ENCODE data around the gene ANKRD30A.
A peak's percentile ranks its signal among the peaks of the same experiment; 100 is the strongest.
"Not testable (repeated sequence)": the region's sequence is repeated elsewhere in the genome, so short reads cannot be mapped to it uniquely, and the experiment has no call there.

Gene ANKRD30A, protein sequence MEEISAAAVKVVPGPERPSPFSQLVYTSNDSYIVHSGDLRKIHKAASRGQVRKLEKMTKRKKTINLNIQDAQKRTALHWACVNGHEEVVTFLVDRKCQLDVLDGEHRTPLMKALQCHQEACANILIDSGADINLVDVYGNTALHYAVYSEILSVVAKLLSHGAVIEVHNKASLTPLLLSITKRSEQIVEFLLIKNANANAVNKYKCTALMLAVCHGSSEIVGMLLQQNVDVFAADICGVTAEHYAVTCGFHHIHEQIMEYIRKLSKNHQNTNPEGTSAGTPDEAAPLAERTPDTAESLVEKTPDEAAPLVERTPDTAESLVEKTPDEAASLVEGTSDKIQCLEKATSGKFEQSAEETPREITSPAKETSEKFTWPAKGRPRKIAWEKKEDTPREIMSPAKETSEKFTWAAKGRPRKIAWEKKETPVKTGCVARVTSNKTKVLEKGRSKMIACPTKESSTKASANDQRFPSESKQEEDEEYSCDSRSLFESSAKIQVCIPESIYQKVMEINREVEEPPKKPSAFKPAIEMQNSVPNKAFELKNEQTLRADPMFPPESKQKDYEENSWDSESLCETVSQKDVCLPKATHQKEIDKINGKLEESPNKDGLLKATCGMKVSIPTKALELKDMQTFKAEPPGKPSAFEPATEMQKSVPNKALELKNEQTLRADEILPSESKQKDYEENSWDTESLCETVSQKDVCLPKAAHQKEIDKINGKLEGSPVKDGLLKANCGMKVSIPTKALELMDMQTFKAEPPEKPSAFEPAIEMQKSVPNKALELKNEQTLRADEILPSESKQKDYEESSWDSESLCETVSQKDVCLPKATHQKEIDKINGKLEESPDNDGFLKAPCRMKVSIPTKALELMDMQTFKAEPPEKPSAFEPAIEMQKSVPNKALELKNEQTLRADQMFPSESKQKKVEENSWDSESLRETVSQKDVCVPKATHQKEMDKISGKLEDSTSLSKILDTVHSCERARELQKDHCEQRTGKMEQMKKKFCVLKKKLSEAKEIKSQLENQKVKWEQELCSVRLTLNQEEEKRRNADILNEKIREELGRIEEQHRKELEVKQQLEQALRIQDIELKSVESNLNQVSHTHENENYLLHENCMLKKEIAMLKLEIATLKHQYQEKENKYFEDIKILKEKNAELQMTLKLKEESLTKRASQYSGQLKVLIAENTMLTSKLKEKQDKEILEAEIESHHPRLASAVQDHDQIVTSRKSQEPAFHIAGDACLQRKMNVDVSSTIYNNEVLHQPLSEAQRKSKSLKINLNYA (N-terminal part only)

GRCh38 chr10:37125191-37125732 lies at the start of gene ANKRD30A:
Gene ANKRD30A, plus strand, starts transcription at chr10:37125598. Its CDS starts 190 bp downstream, at chr10:37125788.
- no peak within 1 kb of the TSS for H3K4me3 ChIP-seq (ENCODE audit: low read depth in 1 of 5, low read length in 5 of 5)
- H3K9ac ChIP-seq (ENCODE audit: low read length in 5 of 5), result no peak within 1 kb of the TSS
- H3K27ac ChIP-seq (ENCODE audit: low read depth, low read length), result no peak within 1 kb of the TSS
- no peaks in the 10 kb centered on the region for H3K27me3 ChIP-seq (ENCODE audit: control insufficient read depth in 5 of 5, insufficient read depth in 4 of 5, low read length in 5 of 5)
- no peaks in the 10 kb centered on the region for H3K4me1 ChIP-seq (ENCODE audit: control insufficient read depth in 5 of 5, insufficient read depth in 5 of 5, low read length in 5 of 5)
- H3K36me3 ChIP-seq (ENCODE audit: control insufficient read depth in 5 of 5, insufficient read depth in 5 of 5, low read length in 5 of 5), result no peaks in the 10 kb centered on the region
- peaks cover 0 to 4% (median 0%) of the 10 kb centered on the region in 5 donors for H3K9me3 ChIP-seq (ENCODE audit: control insufficient read depth in 5 of 5, low read length in 5 of 5)

GRCh38 chr10:37076083-37076482 lies 49.3 kb upstream of the ANKRD30A start:
- not testable (repeated sequence) for H3K9me3 ChIP-seq (ENCODE audit: control insufficient read depth in 5 of 5, low read length in 5 of 5); H3K4me3 ChIP-seq (ENCODE audit: low read depth in 1 of 5, low read length in 5 of 5); H3K36me3 ChIP-seq (ENCODE audit: control insufficient read depth in 5 of 5, insufficient read depth in 5 of 5, low read length in 5 of 5); H3K27me3 ChIP-seq (ENCODE audit: control insufficient read depth in 5 of 5, insufficient read depth in 4 of 5, low read length in 5 of 5); H3K27ac ChIP-seq (ENCODE audit: low read depth, low read length); H3K9ac ChIP-seq (ENCODE audit: low read length in 5 of 5)
- peaks cover 0 to 12% (median 0%) of the 10 kb centered on the region in 5 donors for H3K4me1 ChIP-seq (ENCODE audit: control insufficient read depth in 5 of 5, insufficient read depth in 5 of 5, low read length in 5 of 5)

DNA sequence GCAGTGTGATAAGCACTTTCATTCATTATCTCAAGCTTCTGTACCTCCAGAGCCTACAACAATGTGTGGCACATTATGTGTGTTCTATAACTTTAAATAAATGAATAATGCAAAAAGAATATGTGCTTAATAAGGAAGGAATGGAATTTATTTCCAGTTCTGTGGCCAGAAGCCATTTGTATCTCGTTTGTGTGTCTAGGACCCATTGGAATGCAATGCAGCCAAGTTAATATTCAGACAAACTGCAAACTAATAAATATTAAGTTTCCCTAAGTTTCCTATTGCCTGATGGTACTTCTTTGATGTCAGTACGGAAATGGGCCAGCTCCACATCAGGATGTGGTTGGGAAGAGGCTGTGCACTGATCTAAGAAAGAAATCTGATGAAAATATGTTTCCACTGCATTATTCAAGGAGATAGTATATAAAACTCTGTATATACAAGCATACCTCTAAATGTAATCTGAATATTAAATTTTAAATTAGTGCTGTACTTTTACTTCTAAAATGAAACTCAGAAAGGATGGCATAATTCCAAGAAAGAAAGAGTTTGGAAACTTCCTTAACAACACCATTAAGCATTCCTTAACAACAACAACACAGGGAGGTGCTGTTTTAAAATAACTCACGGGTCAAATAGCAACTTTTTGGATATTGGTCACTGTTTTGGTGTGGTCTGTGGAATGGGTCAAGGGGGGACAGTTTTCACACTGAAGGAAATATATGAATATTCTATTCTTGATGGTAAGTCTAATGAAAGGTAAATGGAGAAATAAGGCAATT lies 29.4 kb upstream of the ANKRD30A start:
- H3K4me1 ChIP-seq (ENCODE audit: control insufficient read depth in 5 of 5, insufficient read depth in 5 of 5, low read length in 5 of 5), result peaks cover 0 to 9% (median 0%) of the 10 kb centered on the region in 5 donors

DNA sequence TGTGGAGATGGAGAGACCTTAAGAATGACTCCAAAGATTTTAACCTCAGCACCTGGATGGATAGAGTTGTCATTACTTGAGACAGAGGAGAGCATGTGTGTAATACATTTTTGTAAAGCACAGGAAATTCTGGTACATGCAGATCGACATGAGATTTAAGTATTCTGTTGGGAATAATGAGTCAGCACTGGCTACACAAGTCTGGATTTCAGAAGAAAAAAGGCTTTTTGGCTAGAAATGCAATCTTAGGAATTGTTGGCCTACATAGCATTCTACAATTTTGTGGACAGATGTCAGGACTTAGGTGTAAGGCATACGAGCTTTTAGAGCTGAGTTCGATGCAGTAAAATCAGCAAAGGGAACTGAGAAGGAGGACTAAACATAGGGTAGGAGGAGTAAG lies 24.1 kb upstream of the ANKRD30A start:
- H3K9me3 ChIP-seq (ENCODE audit: control insufficient read depth in 5 of 5, low read length in 5 of 5), result no peaks in the 10 kb centered on the region
- no peak overlapping the region for H3K27ac ChIP-seq (ENCODE audit: low read depth, low read length)
- H3K4me1 ChIP-seq (ENCODE audit: control insufficient read depth in 5 of 5, insufficient read depth in 5 of 5, low read length in 5 of 5), result peaks cover 0 to 7% (median 4%) of the 10 kb centered on the region in 5 donors
- no peaks in the 10 kb centered on the region for H3K27me3 ChIP-seq (ENCODE audit: control insufficient read depth in 5 of 5, insufficient read depth in 4 of 5, low read length in 5 of 5)
- no peaks in the 10 kb centered on the region for H3K36me3 ChIP-seq (ENCODE audit: control insufficient read depth in 5 of 5, insufficient read depth in 5 of 5, low read length in 5 of 5)
- no peak overlapping the region for H3K9ac ChIP-seq (ENCODE audit: low read length in 5 of 5)
- H3K4me3 ChIP-seq (ENCODE audit: low read depth in 1 of 5, low read length in 5 of 5), result no peak overlapping the region

More for the DNA sequence above, 29.4 kb upstream of the ANKRD30A start:
- no peak overlapping the region for H3K27ac ChIP-seq (ENCODE audit: low read depth, low read length)
- no peak overlapping the region for H3K9ac ChIP-seq (ENCODE audit: low read length in 5 of 5)
- H3K4me3 ChIP-seq (ENCODE audit: low read depth in 1 of 5, low read length in 5 of 5), result no peak overlapping the region
- no peaks in the 10 kb centered on the region for H3K27me3 ChIP-seq (ENCODE audit: control insufficient read depth in 5 of 5, insufficient read depth in 4 of 5, low read length in 5 of 5)
- peaks cover 0 to 4% (median 0%) of the 10 kb centered on the region in 5 donors for H3K9me3 ChIP-seq (ENCODE audit: control insufficient read depth in 5 of 5, low read length in 5 of 5)
- H3K36me3 ChIP-seq (ENCODE audit: control insufficient read depth in 5 of 5, insufficient read depth in 5 of 5, low read length in 5 of 5), result no peaks in the 10 kb centered on the region

- Histone ChIP-seq H3K27me3 (ENCODE audit: control insufficient read depth in 5 of 5, insufficient read depth in 4 of 5, low read length in 5 of 5) (no peaks in the 10 kb centered on the region), H3K4me1 (ENCODE audit: control insufficient read depth in 5 of 5, insufficient read depth in 5 of 5, low read length in 5 of 5) (no peaks in the 10 kb centered on the region), H3K9me3 (ENCODE audit: control insufficient read depth in 5 of 5, low read length in 5 of 5) (peaks cover 0 to 7% (median 0%) of the 10 kb centered on the region in 5 donors), H3K9ac (ENCODE audit: low read length in 5 of 5) (no peak overlapping the region), H3K27ac (ENCODE audit: low read depth, low read length) (no peak overlapping the region), H3K36me3 (ENCODE audit: control insufficient read depth in 5 of 5, insufficient read depth in 5 of 5, low read length in 5 of 5) (no peaks in the 10 kb centered on the region), H3K4me3 (ENCODE audit: low read depth in 1 of 5, low read length in 5 of 5) (no peak overlapping the region)
Measured at GRCh38 chr10:37109000-37109399, 16.4 kb upstream of the ANKRD30A start.

GRCh38 chr10:37124532-37124931 lies 866 bp upstream of the ANKRD30A start:
- Histone ChIP-seq H3K4me3 (ENCODE audit: low read depth in 1 of 5, low read length in 5 of 5) (no peak overlapping the region), H3K4me1 (ENCODE audit: control insufficient read depth in 5 of 5, insufficient read depth in 5 of 5, low read length in 5 of 5) (no peaks in the 10 kb centered on the region), H3K27me3 (ENCODE audit: control insufficient read depth in 5 of 5, insufficient read depth in 4 of 5, low read length in 5 of 5) (no peaks in the 10 kb centered on the region), H3K9me3 (ENCODE audit: control insufficient read depth in 5 of 5, low read length in 5 of 5) (peaks cover 0 to 4% (median 0%) of the 10 kb centered on the region in 5 donors), H3K36me3 (ENCODE audit: control insufficient read depth in 5 of 5, insufficient read depth in 5 of 5, low read length in 5 of 5) (no peaks in the 10 kb centered on the region), H3K27ac (ENCODE audit: low read depth, low read length) (no peak overlapping the region), H3K9ac (ENCODE audit: low read length in 5 of 5) (no peak overlapping the region)

DNA sequence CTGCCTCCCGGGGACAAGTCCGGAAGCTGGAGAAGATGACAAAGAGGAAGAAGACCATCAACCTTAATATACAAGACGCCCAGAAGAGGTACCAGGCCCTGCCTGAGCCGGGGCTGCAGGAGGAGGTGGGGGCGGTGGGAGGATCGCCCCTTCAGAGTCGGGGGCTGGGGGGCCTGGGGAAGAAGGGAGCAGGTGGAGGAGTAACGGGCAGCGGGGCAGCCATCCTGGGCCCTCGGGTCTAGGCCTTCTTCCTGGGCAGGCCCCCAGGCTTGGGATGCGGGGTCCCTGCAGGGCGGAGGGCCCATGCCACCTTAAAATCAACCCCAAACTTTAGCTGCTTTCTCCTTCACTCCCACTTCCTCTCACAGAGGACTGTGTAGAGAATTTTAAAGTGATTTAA lies 523 bp downstream of the ANKRD30A start:
- H3K36me3 ChIP-seq (ENCODE audit: control insufficient read depth in 5 of 5, insufficient read depth in 5 of 5, low read length in 5 of 5), result no peaks in the 10 kb centered on the region
- no peak overlapping the region for H3K4me3 ChIP-seq (ENCODE audit: low read depth in 1 of 5, low read length in 5 of 5)
- no peak overlapping the region for H3K9ac ChIP-seq (ENCODE audit: low read length in 5 of 5)
- H3K9me3 ChIP-seq (ENCODE audit: control insufficient read depth in 5 of 5, low read length in 5 of 5), result peaks cover 0 to 4% (median 0%) of the 10 kb centered on the region in 5 donors
- no peaks in the 10 kb centered on the region for H3K27me3 ChIP-seq (ENCODE audit: control insufficient read depth in 5 of 5, insufficient read depth in 4 of 5, low read length in 5 of 5)
- H3K27ac ChIP-seq (ENCODE audit: low read depth, low read length), result no peak overlapping the region
- no peaks in the 10 kb centered on the region for H3K4me1 ChIP-seq (ENCODE audit: control insufficient read depth in 5 of 5, insufficient read depth in 5 of 5, low read length in 5 of 5)

- Histone ChIP-seq H3K4me3 (ENCODE audit: low read depth in 1 of 5, low read length in 5 of 5) (peak overlapping the region in 1 of 5 donors; percentile 2), H3K9me3 (ENCODE audit: control insufficient read depth in 5 of 5, low read length in 5 of 5) (peaks cover 0 to 10% (median 0%) of the 10 kb centered on the region in 5 donors), H3K4me1 (ENCODE audit: control insufficient read depth in 5 of 5, insufficient read depth in 5 of 5, low read length in 5 of 5) (peaks cover 0 to 14% (median 2%) of the 10 kb centered on the region in 5 donors), H3K27ac (ENCODE audit: low read depth, low read length) (no peak overlapping the region), H3K9ac (ENCODE audit: low read length in 5 of 5) (no peak overlapping the region), H3K27me3 (ENCODE audit: control insufficient read depth in 5 of 5, insufficient read depth in 4 of 5, low read length in 5 of 5) (no peaks in the 10 kb centered on the region), H3K36me3 (ENCODE audit: control insufficient read depth in 5 of 5, insufficient read depth in 5 of 5, low read length in 5 of 5) (no peaks in the 10 kb centered on the region)
Measured at GRCh38 chr10:37146443-37146842, 21.0 kb downstream of the ANKRD30A start.

DNA sequence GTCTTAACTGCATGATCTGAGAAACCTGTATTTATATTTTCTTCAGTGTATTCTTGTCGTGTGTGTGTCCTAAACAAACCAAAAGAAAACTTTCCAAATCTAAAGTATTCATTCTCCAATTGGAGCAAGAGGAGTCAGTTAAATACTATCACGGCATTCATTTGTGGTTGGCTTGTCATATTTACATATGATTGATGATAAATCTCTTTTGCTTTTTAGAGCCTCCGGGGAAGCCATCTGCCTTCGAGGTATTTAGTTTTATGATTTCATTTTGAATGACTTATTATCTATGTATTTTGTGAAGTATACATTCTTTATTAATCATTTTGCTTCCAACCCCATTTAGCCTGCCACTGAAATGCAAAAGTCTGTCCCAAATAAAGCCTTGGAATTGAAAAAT lies 37.0 kb downstream of the ANKRD30A start:
- H3K4me1 ChIP-seq (ENCODE audit: control insufficient read depth in 5 of 5, insufficient read depth in 5 of 5, low read length in 5 of 5); H3K27me3 ChIP-seq (ENCODE audit: control insufficient read depth in 5 of 5, insufficient read depth in 4 of 5, low read length in 5 of 5); H3K9ac ChIP-seq (ENCODE audit: low read length in 5 of 5); H3K4me3 ChIP-seq (ENCODE audit: low read depth in 1 of 5, low read length in 5 of 5); H3K27ac ChIP-seq (ENCODE audit: low read depth, low read length); H3K36me3 ChIP-seq (ENCODE audit: control insufficient read depth in 5 of 5, insufficient read depth in 5 of 5, low read length in 5 of 5); H3K9me3 ChIP-seq (ENCODE audit: control insufficient read depth in 5 of 5, low read length in 5 of 5): not testable (repeated sequence)

Data from subcutaneous abdominal adipose tissue (tissue), 5 donors.